CD4-positive, alpha-beta T cell treated with Interleukin-17A for 1 hour (primary cell): Measurements from ENCODE around the gene GALNT18.

Experiments
- DNase-seq: peaks from one replicate; pipeline ENCODE4 v3.0.0-alpha.2; 2020

The GALNT18 gene

GRCh38 chr11:11622772-11623171 lies 967 bp upstream of the GALNT18 start:
- DNase-seq = no peak

- DNase-seq = no peak
These were observed 518 bp upstream of the GALNT18 start for GRCh38 chr11:11622340-11622706.

- DNase-seq = no peak
These were observed 758 bp downstream of the GALNT18 start for GRCh38 chr11:11620921-11621572.

- DNase-seq = no peak
These were observed 1.5 kb downstream of the GALNT18 start for GRCh38 chr11:11620173-11620920.

- DNase-seq = no peak
These were observed 2.8 kb downstream of the GALNT18 start for GRCh38 chr11:11618973-11619435.

GRCh38 chr11:11615086-11615485 lies 6.7 kb downstream of the GALNT18 start:
- DNase-seq = no peak

GRCh38 chr11:11612439-11612838 lies 9.4 kb downstream of the GALNT18 start:
- no peak for DNase-seq

GRCh38 chr11:11611381-11611780 lies 10.4 kb downstream of the GALNT18 start:
- no peak for DNase-seq

- no peak for DNase-seq
These were observed 13.0 kb downstream of the GALNT18 start for GRCh38 chr11:11608783-11609232.

GRCh38 chr11:11607772-11608171 lies 14.0 kb downstream of the GALNT18 start:
- no peak for DNase-seq

- DNase-seq = no peak
These were observed 15.9 kb downstream of the GALNT18 start for GRCh38 chr11:11605821-11606450.

- DNase-seq = no peak
These were observed 16.6 kb downstream of the GALNT18 start for GRCh38 chr11:11605181-11605580.

GRCh38 chr11:11604370-11604990 lies 17.3 kb downstream of the GALNT18 start:
- no peak for DNase-seq

GRCh38 chr11:11602011-11602410 lies 19.8 kb downstream of the GALNT18 start:
- DNase-seq = no peak

GRCh38 chr11:11600288-11600687 lies 21.5 kb downstream of the GALNT18 start:
- DNase-seq = no peak

GRCh38 chr11:11598243-11598642 lies 23.6 kb downstream of the GALNT18 start:
- DNase-seq = no peak

GRCh38 chr11:11594162-11594561 lies 27.6 kb downstream of the GALNT18 start:
- DNase-seq = no peak

- DNase-seq = no peak
These were observed 29.6 kb downstream of the GALNT18 start for GRCh38 chr11:11592146-11592684.

- no peak for DNase-seq
These were observed 32.4 kb downstream of the GALNT18 start for GRCh38 chr11:11589437-11589836.

GRCh38 chr11:11588891-11589290 lies 32.9 kb downstream of the GALNT18 start:
- no peak for DNase-seq

- no peak for DNase-seq
These were observed 33.6 kb downstream of the GALNT18 start for GRCh38 chr11:11588243-11588642.

- DNase-seq = no peak
These were observed 34.7 kb downstream of the GALNT18 start for GRCh38 chr11:11587122-11587521.

- DNase-seq = no peak
These were observed 35.3 kb downstream of the GALNT18 start for GRCh38 chr11:11586465-11586864.
